Activated T-helper 1 cell treated with Interleukin-2 at 50 U/mL for 16 hours (primary cell): ENCODE results near the gene SLC35E4.
"Not testable (repeated sequence)": the region's sequence is repeated elsewhere in the genome, so short reads cannot be mapped to it uniquely, and the experiment has no call there.

Experiments
- DNase-seq: peaks from one replicate; pipeline ENCODE4 v3.0.0-alpha.2; 2020; ENCODE audit warnings: low read depth

The SLC35E4 gene

DNA sequence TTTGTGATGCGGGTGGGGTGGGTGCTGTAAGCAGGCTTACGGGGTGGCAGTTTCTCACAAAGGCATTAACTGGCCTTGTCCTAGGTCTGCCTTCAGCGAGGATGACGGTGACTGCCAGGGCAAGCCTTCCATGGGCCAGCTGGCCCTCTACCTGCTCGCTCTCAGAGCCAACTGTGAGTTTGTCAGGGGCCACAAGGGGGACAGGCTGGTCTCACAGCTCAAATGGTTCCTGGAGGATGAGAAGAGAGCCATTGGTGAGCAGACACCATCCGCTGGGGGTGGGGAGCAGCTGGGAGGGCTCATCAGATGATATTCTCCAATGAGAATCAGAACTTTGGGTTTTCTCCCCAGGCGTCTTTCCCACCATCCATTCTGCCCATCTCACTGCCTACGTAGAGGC lies 22.8 kb upstream of the SLC35E4 start:
- no peak for DNase-seq

DNA sequence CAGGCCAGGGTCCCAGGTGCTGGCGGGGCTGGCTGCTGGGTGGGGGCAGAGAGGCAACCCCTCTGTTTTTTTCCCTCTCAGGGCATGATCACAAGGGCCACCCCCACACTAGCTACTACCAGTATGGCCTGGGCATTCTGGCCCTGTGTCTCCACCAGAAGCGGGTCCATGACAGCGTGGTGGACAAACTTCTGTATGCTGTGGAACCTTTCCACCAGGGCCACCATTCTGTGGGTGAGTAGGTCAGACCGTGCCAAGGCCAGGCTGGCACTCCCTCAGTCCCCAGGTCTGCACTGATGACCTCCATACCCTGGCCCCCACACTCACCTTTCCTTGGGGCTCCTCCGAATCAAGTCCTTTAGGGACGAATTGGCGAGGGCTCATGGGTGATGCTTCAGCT lies 21.3 kb upstream of the SLC35E4 start:
- no peak for DNase-seq

DNA sequence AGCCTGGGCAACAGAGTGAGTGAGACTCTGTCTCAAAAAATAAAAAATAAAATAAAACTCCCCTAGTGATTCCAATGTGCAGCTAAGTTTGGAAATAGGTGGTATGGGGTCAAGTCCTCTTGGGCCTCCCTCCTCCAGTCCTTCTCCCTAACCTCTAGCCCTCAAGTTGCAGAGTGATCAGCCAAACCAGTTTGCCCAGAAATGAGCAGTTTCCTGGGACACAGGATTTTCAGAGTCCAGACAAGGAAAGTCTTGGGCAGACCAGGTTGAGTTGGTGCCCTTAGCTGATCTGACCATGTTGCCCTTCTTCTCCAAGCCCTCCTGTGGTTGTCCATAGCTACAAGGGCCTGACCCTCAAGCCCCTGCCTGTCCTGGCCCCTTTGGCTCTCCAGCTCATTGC lies 20.7 kb upstream of the SLC35E4 start:
- DNase-seq: no peak

DNA sequence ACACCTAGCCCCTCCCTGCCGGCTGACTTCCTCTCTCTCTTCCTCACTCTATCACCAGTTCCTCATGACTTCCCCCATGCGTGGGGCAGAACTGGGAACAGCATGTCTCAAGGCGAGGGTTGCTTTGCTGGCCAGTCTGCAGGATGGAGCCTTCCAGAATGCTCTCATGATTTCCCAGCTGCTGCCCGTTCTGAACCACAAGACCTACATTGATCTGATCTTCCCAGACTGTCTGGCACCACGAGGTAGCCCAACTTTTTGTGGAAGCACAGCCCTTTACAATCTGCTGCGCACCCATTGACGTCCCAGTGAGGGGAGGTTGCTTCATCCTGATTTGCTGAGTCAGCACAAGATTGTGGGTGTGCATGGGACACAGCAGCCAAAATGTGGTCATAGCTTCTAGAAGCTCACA lies 20.0 kb upstream of the SLC35E4 start:
- no peak for DNase-seq

DNA sequence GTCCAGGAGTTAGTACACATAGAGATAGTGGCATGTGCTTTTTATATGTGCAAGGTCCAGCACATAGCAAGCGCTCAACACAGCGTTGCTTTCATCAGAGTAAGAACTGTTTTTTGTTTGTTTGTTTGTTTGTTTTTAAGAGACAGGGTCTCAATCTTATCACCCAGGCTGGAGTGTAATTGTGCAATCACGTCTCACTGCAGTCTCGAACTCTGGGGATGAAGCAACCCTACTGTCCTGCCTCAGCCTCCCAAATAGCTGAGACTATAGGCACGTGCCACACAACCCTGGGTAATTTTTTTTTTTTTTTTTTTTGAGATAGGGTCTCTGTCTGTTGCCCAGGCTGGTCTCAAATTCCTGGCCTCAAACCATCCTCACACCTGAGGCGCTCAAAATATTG lies 17.8 kb upstream of the SLC35E4 start:
- DNase-seq: no peak

DNA sequence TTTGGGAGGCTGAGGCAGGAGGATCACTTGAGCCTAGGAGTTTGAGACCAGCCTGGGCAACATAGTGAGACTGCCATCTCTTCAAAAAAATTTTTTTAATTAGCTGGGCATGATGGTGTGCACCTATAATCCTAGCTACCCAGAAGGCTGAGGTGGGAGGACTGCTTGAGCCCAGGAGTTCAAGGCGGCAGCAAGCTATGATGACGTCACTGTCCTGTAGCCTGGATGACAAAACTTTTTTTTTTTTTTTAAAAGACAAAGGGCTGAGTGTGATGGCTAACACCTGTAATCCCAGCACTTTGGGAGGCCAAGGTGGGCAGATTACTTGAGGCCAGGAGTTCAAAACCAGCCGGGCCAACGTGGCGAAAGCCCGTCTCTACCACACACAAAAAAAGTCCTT lies 15.7 kb upstream of the SLC35E4 start:
- DNase-seq: not testable (repeated sequence)

DNA sequence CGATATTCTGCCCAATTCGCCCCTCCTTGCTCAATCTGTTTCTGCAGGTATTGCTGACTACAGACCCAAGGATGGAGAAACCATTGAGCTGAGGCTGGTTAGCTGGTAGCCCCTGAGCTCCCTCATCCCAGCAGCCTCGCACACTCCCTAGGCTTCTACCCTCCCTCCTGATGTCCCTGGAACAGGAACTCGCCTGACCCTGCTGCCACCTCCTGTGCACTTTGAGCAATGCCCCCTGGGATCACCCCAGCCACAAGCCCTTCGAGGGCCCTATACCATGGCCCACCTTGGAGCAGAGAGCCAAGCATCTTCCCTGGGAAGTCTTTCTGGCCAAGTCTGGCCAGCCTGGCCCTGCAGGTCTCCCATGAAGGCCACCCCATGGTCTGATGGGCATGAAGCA lies 9.2 kb upstream of the SLC35E4 start:
- DNase-seq: no peak

DNA sequence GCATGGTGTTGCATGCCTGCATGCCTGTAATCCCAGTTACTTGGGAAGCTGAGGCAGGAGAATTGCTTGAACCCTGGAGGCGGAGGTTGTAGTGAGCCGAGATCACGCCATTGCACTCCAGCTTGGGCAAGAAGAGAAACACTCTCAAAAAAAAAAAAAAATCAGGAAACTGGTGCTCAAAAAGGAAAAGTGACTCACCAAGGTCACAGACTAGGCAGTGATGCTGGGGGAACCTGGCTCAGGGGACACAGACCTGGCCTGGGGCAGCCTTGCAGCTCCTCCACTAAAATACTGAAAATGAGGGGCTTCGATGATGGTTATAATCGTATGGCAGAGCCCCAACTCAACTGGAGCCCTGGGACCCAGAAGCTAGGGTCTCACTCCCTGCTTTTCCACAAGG lies 8.1 kb upstream of the SLC35E4 start:
- no peak for DNase-seq

DNA sequence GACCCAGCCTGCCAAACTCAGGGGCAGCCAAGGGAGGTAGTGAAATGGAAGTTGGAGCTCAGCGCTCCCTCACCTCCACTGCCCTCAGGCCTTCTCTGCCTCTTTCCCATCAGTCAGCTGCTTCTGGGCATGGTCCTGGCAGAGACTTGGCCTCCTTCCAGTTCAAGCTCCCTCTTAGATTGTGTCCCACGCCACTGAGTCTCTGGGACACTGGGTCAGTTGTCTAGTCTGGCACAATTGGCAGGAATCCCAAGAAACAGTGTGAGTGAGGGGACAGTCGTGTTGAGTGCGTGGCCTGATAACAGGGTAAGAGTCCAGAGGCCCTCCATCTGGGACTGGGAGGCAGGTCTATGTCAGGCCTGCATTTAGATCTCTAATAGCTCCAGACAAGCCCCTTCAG lies 7.1 kb upstream of the SLC35E4 start:
- no peak for DNase-seq

DNA sequence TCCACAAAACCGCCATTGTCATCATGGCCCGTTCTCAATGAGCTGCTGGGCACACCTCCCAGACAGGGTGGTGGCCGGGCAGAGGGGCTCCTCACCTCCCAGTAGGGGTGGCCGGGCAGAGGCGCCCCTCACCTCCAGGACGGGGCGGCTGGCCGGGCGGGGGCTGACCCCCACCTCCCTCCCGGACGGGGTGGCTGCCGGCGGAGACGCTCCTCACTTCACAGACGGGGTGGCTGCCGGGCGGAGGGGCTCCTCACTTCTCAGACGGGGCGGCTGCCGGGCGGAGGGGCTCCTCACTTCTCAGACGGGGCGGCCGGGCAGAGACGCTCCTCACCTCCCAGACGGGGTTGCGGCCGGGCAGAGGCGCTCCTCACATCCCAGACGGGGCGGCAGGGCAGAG lies 4.1 kb upstream of the SLC35E4 start:
- DNase-seq: not testable (repeated sequence)

DNA sequence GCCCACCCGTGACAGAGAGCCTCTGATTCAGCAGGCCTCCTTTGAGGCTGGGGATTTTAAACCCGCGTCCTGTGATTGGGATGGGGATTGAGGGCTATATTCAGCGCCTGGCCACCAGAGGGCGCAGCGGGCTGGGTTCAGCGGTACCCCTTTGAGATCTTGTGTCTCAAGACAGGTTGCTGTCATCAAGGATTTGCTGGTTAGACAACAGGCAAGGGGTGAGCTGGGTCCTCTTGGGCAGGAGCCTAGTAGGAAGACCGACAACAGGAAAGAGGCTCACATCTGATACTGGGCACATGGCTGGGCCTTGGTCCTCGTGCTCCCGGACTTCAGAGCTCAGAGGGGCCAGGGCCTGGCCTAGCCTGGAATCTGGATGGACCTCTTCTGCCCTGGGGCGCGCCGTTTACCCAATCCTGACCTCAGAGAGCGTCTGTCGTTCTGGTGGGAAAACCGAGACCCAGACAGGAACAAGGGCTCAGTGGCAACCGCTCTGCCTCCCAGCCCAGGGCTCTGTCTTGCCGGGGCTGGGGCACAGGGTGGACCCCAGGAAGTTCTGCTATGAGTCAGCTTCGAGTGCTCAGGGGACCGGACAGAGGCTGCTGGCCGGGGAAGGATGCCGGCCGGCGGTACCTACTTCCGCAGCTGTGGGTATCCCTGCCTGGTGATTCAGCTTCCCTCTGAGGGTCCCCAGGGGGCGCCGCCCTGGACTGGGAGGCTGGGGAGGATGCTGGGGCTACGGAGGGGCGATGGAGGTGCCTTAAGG lies 929 bp upstream of the SLC35E4 start:
- peak; percentile 82 for DNase-seq

DNA sequence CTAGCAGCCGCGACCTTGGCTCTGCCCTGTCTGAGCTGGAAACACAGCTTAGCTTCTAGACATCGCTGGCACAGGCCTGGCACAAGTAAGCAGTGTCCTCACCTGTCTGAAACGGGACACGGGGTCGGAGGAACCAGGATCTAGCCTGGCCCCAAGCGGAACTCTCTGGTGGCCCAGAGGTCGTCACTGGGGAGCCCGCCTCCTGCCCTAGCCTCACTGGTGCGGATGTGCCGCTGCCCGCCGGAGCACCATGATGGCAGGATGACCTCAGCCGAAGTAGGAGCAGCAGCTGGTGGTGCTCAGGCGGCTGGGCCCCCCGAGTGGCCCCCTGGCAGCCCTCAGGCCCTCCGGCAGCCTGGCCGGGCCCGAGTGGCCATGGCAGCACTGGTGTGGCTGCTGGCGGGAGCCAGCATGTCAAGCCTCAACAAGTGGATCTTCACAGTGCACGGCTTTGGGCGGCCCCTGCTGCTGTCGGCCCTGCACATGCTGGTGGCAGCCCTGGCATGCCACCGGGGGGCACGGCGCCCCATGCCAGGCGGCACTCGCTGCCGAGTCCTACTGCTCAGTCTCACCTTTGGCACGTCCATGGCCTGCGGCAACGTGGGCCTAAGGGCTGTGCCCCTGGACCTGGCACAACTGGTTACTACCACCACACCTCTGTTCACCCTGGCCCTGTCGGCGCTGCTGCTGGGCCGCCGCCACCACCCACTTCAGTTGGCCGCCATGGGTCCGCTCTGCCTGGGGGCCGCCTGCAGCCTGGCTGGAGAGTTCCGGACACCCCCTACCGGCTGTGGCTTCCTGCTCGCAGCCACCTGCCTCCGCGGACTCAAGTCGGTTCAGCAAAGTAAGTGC lies 871 bp downstream of the SLC35E4 start:
- no peak for DNase-seq

DNA sequence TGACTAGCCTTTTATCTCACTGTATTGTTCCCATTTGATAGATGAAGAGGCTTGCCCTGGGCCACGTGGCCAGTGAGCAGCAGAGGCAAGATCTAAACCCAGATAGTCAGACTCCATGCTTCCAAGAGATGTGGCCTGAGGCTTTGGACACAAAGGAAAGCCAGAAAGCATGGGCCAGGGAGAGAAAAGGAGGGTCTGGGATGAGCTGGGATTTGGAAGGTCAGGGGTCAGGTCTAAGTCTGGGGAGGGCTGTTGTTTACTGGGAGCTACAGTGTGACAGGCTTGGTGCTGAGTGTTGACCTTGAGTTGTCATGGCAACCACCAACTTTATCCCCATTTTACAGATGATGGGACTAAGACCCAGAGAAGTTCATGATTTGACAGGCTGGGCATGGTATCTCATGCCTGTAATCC lies 2.1 kb downstream of the SLC35E4 start:
- no peak for DNase-seq

DNA sequence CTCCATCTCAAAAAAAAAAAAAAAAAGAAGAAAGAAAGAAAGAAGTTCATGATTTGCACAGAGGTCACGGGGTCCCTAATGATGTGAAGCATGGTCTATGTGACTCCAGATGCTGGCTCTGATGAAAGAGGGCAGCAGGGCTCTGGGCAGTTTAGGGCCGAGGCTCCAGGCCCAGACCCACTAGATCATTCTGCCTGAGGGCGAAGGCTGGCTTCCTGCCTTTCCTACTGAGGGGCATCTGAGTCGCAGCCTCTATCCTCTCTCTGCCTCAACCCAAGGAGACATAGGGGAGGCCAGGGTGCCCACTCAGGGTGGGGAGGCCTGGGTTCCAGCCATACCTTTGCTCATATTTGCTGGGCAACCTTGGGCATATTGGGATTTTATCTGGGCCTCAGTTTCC lies 4.8 kb downstream of the SLC35E4 start:
- DNase-seq: no peak

DNA sequence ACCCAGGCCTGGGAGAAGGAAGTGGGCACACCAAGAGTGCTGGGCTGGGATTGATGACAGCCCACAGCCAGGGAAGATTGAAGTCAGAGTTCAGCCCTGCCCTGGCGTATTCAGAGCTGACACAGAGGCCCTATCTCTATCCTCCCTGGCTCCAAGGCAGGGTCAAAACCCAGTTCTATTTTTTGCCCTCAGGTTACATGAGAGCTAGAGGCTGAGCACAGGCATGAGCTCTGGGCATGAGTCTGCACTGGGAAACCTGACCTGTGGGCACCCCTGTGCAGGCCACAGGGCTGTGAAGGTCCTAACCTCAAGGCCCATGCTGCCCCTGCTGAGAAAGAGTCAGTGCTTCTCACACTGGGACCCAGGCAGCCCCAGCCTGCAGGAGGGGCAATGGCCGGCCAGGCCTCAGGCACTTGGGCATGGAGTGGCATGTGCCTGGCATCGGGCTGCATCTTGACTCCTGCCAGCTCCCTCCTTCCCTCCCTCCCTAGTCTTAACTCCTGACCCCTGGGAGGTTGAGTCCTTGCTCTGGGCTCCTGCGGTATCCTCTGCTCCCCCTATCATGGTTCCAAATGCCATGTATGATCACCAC lies 5.4 kb downstream of the SLC35E4 start:
- DNase-seq: no peak

DNA sequence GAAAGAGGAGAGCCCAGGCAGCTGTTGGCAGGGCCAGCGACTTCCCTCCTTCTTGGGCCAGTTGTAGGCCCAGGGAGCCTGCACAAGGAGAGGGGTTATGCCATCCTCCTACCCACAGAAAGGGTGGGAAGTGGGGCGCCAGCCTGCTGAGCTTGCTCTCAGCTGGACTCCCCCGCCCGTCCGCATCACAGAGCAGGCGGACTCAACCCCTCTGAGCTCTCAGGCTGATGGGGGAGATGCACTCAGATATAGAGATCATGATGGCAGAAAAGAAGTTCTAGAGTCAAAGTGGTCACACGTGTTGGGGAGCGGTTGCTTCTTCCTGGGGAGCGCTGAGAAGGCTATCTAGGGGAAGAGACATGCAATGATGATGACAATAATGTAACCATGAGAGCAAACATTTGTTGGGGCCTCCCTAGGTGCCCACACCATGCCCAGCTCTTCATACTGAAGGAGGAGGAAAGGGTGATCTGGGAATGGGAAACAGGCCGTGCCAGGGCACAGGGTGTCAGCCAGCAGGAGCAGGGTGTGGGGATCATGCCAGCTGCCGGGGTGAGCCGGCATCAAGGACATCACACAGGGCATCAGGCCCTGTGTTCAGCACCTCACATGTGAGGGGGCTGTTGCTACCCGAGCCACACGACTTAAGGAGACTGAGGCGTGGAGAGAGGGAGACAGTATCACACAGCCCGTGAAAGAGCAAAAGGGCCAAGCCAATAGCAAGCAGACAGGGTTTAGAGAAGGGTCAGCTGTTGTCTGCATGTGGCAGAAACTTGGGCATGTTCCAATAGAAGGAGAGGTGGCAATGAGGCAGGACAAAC lies 7.7 kb downstream of the SLC35E4 start:
- DNase-seq: no peak

DNA sequence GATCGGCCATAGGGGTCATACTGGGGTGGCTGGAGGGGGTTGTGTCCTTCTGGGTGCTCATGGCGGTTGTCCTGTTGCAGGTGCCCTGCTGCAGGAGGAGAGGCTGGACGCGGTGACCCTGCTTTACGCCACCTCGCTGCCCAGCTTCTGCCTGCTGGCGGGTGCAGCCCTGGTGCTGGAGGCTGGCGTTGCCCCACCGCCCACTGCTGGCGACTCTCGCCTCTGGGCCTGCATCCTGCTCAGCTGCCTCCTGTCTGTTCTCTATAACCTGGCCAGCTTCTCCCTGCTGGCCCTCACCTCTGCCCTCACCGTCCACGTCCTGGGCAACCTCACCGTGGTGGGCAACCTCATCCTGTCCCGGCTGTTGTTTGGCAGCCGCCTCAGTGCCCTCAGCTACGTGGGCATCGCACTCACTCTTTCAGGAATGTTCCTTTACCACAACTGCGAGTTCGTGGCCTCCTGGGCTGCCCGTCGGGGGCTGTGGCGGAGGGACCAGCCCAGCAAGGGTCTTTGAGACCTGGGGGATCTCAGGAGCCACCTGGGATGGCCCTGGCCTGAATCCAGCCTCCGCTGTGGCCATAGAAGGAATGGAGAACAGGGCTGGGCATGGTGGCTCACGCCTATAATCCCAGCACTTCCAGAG lies 11.1 kb downstream of the SLC35E4 start:
- DNase-seq: no peak

DNA sequence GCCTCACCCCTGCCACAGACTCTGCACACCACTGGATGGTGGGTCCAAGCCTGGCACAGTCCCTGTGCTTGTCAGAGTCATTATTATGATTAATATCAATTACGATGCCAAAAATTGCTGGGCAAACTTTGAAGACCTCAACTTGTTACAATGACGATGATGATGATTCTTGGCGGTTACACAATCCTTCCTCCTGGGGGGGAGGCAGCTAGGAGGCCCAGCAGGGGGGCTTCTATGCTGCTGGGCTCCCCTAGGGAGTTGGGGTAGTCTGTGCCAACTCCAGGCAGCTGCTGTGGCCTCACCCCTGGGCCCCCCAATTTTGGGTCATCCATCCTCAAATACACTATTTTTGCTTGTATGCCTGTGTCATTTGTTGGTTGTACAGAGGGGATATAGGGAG lies 12.0 kb downstream of the SLC35E4 start:
- DNase-seq: no peak

DNA sequence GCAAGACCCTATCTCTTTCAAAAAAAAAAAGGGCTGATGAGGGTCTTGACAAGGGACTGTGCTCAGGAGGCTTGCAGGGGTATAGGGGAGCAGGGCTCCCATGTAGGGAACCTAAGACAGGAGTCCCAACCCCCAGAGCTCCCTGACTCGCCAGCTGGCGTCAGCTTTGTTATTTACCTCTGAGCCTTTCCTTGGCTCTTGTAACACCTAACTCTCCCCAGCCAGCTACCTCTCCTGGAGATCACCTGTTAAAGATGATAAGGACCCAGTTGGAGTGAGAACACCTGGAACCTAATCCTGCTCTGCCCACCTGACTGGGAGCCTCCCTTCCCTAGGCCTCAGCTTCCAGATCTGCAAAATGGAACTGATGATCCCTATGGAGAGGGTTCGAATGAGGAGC lies 13.2 kb downstream of the SLC35E4 start:
- DNase-seq: no peak

DNA sequence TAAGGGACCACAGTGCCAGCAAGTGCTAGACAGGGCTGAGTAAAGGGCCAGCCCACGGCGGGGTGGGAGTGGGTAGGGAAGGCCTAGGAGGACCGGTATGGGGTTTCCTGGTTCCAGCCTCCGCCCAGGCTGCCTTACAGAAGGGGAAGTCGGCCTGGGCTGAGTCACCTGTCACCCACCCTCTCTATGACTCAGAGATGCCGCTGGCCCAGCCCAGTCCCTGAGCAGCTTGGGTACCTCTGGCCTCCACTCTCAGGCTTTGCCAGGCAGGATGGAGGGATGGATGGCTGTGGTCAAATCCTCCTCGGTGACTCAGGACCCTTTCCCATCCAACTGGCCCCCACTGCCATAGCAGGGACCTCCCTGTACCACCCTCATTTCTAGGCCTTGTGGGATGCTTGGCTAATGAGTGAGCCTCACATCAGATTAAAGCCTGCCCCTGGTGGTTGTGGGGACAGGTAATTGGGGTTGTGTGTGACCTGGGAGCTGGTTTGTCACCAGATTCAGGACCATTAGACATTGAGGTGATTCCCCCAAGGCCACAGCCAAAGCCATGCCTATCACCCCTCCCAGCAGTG lies 13.9 kb downstream of the SLC35E4 start:
- DNase-seq: peak; percentile 60

DNA sequence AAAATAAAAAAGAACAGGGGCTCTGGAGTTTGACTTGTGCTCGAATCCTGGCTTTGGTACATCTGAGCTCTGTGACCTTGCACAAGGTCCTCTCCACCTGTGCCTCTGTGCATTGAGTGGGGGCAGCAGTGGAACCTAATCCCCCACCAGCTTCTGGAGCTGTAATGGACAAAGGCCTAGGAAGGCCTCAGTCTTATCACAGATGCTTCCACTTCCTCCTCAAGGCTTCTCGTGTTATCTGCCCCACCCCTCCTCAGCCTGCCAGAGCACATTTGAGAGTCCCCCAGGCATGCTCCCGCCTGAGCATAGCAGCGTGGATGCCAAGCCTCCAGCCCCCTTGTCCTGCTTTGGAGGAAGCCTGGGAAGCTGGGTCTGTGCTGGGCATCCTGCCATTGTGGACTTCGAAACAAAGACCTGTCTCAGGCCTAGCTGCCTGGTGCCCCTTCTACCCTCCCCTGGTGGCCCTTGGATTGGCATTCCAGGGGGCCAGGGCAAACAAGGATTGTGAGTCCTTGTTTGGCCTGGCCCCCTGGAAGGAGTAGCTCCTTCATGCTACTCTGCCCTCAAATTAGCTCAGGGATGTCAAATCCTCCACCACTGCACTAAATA lies 15.0 kb downstream of the SLC35E4 start:
- no peak for DNase-seq
